GM12874 (cell line): ENCODE results near the gene NFE2L3.

Source experiments
- CTCF ChIP-seq: IDR thresholded peaks from 2 replicates; pipeline ENCODE4 v1.5.1; 2011; ENCODE audit warnings: low read depth, mild to moderate bottlenecking, control low read depth, low read length, moderate library complexity; ENCODE audit not compliant: insufficient read depth

The NFE2L3 gene, protein sequence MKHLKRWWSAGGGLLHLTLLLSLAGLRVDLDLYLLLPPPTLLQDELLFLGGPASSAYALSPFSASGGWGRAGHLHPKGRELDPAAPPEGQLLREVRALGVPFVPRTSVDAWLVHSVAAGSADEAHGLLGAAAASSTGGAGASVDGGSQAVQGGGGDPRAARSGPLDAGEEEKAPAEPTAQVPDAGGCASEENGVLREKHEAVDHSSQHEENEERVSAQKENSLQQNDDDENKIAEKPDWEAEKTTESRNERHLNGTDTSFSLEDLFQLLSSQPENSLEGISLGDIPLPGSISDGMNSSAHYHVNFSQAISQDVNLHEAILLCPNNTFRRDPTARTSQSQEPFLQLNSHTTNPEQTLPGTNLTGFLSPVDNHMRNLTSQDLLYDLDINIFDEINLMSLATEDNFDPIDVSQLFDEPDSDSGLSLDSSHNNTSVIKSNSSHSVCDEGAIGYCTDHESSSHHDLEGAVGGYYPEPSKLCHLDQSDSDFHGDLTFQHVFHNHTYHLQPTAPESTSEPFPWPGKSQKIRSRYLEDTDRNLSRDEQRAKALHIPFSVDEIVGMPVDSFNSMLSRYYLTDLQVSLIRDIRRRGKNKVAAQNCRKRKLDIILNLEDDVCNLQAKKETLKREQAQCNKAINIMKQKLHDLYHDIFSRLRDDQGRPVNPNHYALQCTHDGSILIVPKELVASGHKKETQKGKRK

GRCh38 chr7:26151953-26152781 is at the start of gene NFE2L3:
Gene NFE2L3 (plus strand): TSS chr7:26152198. CDS start chr7:26152499, 301 bp downstream.
- TF ChIP-seq CTCF, result 0 out of 2 replicates have a peak, but pooled peaks have one; percentile 9

DNA sequence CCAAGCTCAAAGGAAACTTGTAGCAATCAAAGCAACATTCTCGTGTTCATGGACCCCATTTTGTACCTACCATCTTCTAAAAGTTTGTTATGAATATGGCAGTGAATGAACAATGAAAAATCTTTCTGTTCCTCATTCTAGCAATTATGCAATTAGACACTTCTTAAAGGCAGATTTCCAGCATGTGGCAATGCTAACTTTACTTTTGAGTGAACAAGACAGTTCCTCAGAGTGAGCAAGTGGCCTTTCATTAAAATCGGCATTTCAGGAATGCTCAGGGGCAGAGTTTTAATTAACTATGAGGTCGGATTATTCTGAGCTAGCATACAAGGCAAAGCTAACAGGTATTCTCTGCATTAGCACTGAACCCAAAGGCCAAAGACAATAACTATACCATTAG is 48.4 kb upstream of the NFE2L3 start:
- no peak for TF ChIP-seq CTCF

DNA sequence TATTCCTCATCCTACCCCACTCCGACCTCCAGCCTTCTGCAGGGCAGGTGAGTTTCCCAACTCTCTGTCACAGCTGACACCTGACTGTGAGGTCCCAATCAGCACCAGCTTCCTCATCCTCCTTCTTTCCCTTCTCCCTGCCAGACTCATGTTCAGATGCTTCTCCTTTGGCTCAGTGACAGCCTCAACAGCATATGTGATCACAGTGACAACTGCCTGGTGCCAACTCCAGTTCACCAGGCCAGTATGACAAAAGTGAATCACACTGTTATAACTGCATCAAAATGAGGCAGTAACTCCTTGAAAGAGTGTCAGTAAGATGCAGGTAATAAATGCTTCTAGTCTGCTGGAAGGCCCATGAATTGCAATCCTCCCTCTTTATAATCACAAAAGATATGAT is 46.8 kb upstream of the NFE2L3 start:
- TF ChIP-seq CTCF, result no peak

DNA sequence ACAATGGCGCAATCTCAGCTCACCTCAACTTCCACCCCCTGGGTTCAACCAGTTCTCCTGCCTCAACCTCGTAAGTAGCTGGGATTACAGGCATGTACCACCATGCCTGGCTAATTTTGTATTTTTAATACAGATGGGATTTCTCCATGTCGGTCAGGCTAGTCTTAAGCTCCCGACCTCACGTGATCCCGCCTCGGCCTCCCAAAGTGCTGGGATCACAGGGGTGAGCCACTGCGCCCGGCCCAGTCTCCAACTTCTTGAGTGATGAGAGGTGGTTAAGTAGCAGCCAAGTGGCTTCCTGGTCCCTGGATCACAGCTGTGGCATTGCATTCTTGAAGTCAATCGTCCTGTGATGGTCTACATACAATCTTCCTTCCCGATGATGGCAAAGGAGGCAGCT is 46.1 kb upstream of the NFE2L3 start:
- TF ChIP-seq CTCF, result no peak

- no peak for TF ChIP-seq CTCF
Measured at GRCh38 chr7:26112203-26112740, 39.7 kb upstream of the NFE2L3 start.

DNA sequence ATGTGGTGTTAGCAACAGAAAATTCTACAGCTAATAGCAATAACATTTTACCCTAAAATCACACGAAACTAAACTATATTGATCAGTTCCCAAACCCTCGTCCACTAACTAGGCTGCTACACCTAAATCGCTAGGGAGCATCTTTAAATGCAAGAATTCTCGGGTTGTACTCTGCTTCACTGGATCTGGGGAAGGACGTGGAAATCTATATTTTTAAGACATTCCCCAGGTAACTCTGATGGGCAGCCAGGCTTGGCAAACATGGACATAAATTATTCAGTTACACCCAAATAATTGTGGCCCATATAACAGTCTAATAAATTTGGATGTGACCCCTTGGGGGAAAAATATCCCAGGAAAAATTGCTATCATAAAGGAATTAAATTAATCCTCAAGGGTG is 36.3 kb upstream of the NFE2L3 start:
- TF ChIP-seq CTCF, result no peak
